ENCODE data around the gene DBF4B.

The DBF4B gene

GRCh38 chr17:44760474-44761308 is 52.2 kb downstream of the DBF4B start:
- DNase-seq, result no peak

GRCh38 chr17:44761932-44762810 is 53.7 kb downstream of the DBF4B start:
- DNase-seq, result no peak

GRCh38 chr17:44763170-44763569 is 54.7 kb downstream of the DBF4B start:
- DNase-seq, result no peak

- DNase-seq, result no peak
Measured at GRCh38 chr17:44765965-44766364, 57.5 kb downstream of the DBF4B start.

GRCh38 chr17:44766409-44767038 is 58.1 kb downstream of the DBF4B start:
- DNase-seq, result no peak

- DNase-seq, result no peak
Measured at GRCh38 chr17:44767493-44767892, 59.0 kb downstream of the DBF4B start.

GRCh38 chr17:44768505-44769142 is 60.2 kb downstream of the DBF4B start:
- no peak for DNase-seq

GRCh38 chr17:44769230-44769629 is 60.8 kb downstream of the DBF4B start:
- DNase-seq, result no peak

GRCh38 chr17:44769647-44770084 is 61.2 kb downstream of the DBF4B start:
- no peak for DNase-seq

GRCh38 chr17:44770166-44770925 is 61.9 kb downstream of the DBF4B start:
- DNase-seq, result no peak

- no peak for DNase-seq
Measured at GRCh38 chr17:44772308-44773045, 64.0 kb downstream of the DBF4B start.

- no peak for DNase-seq
Measured at GRCh38 chr17:44773140-44773539, 64.7 kb downstream of the DBF4B start.

- peak; percentile 37 for DNase-seq
Measured at GRCh38 chr17:44774271-44775135, 66.0 kb downstream of the DBF4B start.

GRCh38 chr17:44775136-44775837 is 66.8 kb downstream of the DBF4B start:
- peak; percentile 88 for DNase-seq

- no peak for DNase-seq
Measured at GRCh38 chr17:44775838-44776621, 67.6 kb downstream of the DBF4B start.

GRCh38 chr17:44776628-44777393 is 68.3 kb downstream of the DBF4B start:
- DNase-seq, result no peak

- no peak for DNase-seq
Measured at GRCh38 chr17:44777394-44778348, 69.2 kb downstream of the DBF4B start.
